Naive thymus-derived CD4-positive, alpha-beta T cell (primary cell): ENCODE measurements around the gene HPDL. TPM values are rescaled to one million over a fixed set of nuclear protein-coding genes. Genes with fewer than 3 reads are reported as not detected.

ENCODE experiments used
- ATAC-seq: fragments of 150-1000 bp; cut with Tn5 transposase; 2 replicates; pipeline ENCODE4 v1.10.0; 2021; ENCODE audit warnings: mild to moderate bottlenecking, moderate library complexity
- CTCF ChIA-PET: fragments of 350-600 bp; sonication (Branson Sonifier 250); formaldehyde crosslinking; loops from one replicate; lab custom pipeline; 2021; ENCODE audit warnings: antibody characterized with exemption; lab: Charles Lee
- POLR2A ChIA-PET: fragments of 350-600 bp; sonication (Branson Sonifier 250); formaldehyde crosslinking; loops from one replicate; lab custom pipeline; 2021; ENCODE audit warnings: antibody characterized with exemption, inconsistent platforms; lab: Charles Lee
- DNase-seq, 9 donors: peaks; one replicate each; pipeline versions ENCODE4 v3.0.0 to v3.0.0-alpha.2; 2020 to 2022; ENCODE audit warnings: mixed read lengths in 1 of 9
- H3K27ac ChIP-seq: one replicate; pipeline ENCODE4 v1.7.0; 2013; ENCODE audit warnings: mild to moderate bottlenecking, low read depth, low read length, moderate library complexity
- H3K27me3 ChIP-seq, 2 donors: one replicate each; pipeline ENCODE4 v1.7.0; 2013; ENCODE audit warnings: low read length in 2 of 2, mild to moderate bottlenecking in 2 of 2, moderate library complexity in 2 of 2; ENCODE audit not compliant: control insufficient read depth in 2 of 2, insufficient read depth in 2 of 2
- H3K36me3 ChIP-seq, 3 experiments: 1 replicate in 2 of 3; 2 replicates in 1 of 3; pipeline ENCODE4 v1.7.0; 2013; ENCODE audit warnings: low read length in 3 of 3, mild to moderate bottlenecking in 3 of 3, moderate library complexity in 1 of 3; ENCODE audit not compliant: insufficient read depth in 3 of 3, control insufficient read depth in 2 of 3
- H3K4me1 ChIP-seq, 2 donors: one replicate each; pipeline ENCODE4 v1.7.0; 2013; ENCODE audit warnings: low read length in 2 of 2, mild to moderate bottlenecking in 2 of 2, moderate library complexity in 1 of 2; ENCODE audit not compliant: control insufficient read depth in 2 of 2, insufficient read depth in 2 of 2
- H3K4me3 ChIP-seq: 2 replicates; pipeline ENCODE4 v1.7.0; 2013; ENCODE audit warnings: mild to moderate bottlenecking, low read length
- H3K9me3 ChIP-seq, 3 experiments: 1 replicate in 2 of 3; 2 replicates in 1 of 3; pipeline ENCODE4 v1.7.0; 2013; ENCODE audit warnings: low read length in 3 of 3; ENCODE audit not compliant: control insufficient read depth in 2 of 3
- H3K27ac Mint-ChIP-seq, 9 donors: one replicate each; pipeline ENCODE4 v1.8.0; 2020 to 2022; ENCODE audit warnings: mixed read lengths in 9 of 9, mild to moderate bottlenecking in 8 of 9, moderate library complexity in 5 of 9, inconsistent platforms in 2 of 9
- H3K27me3 Mint-ChIP-seq, 5 donors: one replicate each; pipeline ENCODE4 v1.8.0; 2021 to 2022; ENCODE audit warnings: mixed read lengths in 5 of 5, mild to moderate bottlenecking in 1 of 5
- H3K36me3 Mint-ChIP-seq, 5 donors: one replicate each; pipeline ENCODE4 v1.8.0; 2020 to 2022; ENCODE audit warnings: mixed read lengths in 5 of 5, mild to moderate bottlenecking in 3 of 5, inconsistent platforms in 1 of 5
- H3K4me1 Mint-ChIP-seq, 7 donors: one replicate each; pipeline ENCODE4 v1.8.0; 2020 to 2022; ENCODE audit warnings: mixed read lengths in 7 of 7, mild to moderate bottlenecking in 3 of 7, inconsistent platforms in 1 of 7
- H3K4me3 Mint-ChIP-seq, 10 donors: one replicate each; pipeline ENCODE4 v1.8.0; 2020 to 2022; ENCODE audit warnings: mild to moderate bottlenecking in 10 of 10, mixed read lengths in 10 of 10, moderate library complexity in 6 of 10, inconsistent platforms in 2 of 10
- H3K9me3 Mint-ChIP-seq, 11 donors: one replicate each; pipeline ENCODE4 v1.8.0; 2020 to 2022; ENCODE audit warnings: mixed read lengths in 11 of 11, mild to moderate bottlenecking in 4 of 11, inconsistent platforms in 1 of 11, moderate library complexity in 1 of 11
- intact Hi-C, 2 donors: fragments of 100-400 bp; cut with micrococcal nuclease; formaldehyde crosslinking; loops; one replicate each; pipeline ENCODE4 v1.15.1; 2023
- polyA plus RNA-seq, 2 donors: library from polyadenylated mRNA; unstranded; fragments of 300-500 nt; fragmentation: Illumina TruSeq; gene quantifications; one replicate each; pipeline ENCODE4 v1.2.3, GENCODE V29; 2021
- total RNA-seq, 6 experiments: library from RNA in 5 of 6; stranded (reverse) in 5 of 6; gene quantifications; 1 replicate in 5 of 6; 2 replicates in 1 of 6; pipeline ENCODE4 v1.2.3 and lab custom pipeline; 2021 to 2026

HPDL gene
- total and polyA plus RNA-seq, 7 experiments from 2014 or later: 0.32 to 6.7 (median 0.69) TPM

DNA sequence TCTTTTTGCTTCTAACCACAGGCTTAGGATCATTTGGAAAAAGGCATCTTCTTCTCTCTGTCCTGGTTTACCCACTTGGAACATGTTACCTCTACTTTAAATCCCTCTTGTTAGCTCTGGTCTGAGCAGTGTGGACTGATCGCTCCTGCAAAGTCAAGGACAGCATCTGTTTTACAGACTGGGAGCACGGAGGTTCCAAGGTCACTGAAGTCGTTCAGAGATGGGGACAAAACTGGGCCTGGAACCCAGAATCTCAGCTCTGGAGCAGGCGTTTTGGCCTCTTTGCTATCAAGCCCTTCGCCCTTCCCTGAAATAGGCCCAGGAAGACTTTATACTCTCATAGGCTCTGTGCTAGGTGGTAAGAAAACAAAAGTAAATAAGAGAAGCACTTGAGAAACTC is 24.8 kb downstream of the HPDL start:
- intact Hi-C loops: no loop called here
- Mint-ChIP-seq H3K27ac (no peak overlapping the region), H3K36me3 (peaks cover 0 to 6% (median 0%) of the 10 kb centered on the region in 5 donors), H3K27me3 (no peaks in the 10 kb centered on the region), H3K4me3 (no peak overlapping the region), H3K4me1 (peaks cover 0 to 9% (median 0%) of the 10 kb centered on the region in 7 donors), H3K9me3 (no peaks in the 10 kb centered on the region)
- no peak overlapping the region for H3K27ac ChIP-seq
- ChIA-PET CTCF (no interaction called here), POLR2A (interaction anchor here (2.6 kb wide), 1 partner anchor 11 kb away, joined by 7 read pairs; the partner anchor contains the start of genes MUTYH and TOE1)
- H3K9me3 ChIP-seq: no peaks in the 10 kb centered on the region
- no peak for DNase-seq
- H3K4me3 ChIP-seq: no peak overlapping the region
- H3K4me1 ChIP-seq: no peaks in the 10 kb centered on the region
- H3K36me3 ChIP-seq: peaks cover 0 to 4% (median 0%) of the 10 kb centered on the region in 3 experiments
- no peaks in the 10 kb centered on the region for H3K27me3 ChIP-seq
- ATAC-seq: no peak

DNA sequence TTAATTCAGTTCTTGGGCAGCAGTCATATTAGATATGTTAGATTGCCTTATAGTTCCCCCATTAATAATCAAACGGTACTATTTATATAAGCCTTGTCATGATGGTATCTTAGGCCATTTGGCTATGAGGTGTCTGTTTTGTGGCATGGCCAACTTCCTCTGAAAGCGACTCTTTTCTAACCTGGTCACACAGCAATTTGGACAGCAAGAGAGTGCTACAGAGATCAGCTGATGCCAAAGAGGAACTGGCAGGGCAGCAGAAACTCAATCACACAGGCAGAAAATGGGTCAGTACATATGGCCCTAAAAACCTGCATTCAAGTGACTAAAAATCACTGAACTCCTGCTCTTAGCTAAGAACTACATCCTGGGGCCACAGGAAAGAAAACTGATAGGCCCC is 27.0 kb downstream of the HPDL start:
- H3K36me3 Mint-ChIP-seq: peaks cover 0 to 8% (median 0%) of the 10 kb centered on the region in 5 donors
- peaks cover 0 to 6% (median 0%) of the 10 kb centered on the region in 7 donors for H3K4me1 Mint-ChIP-seq
- intact Hi-C loops: no loop called here
- no peak overlapping the region for H3K27ac Mint-ChIP-seq
- peaks cover 0 to 2% (median 0%) of the 10 kb centered on the region in 11 donors for H3K9me3 Mint-ChIP-seq
- CTCF ChIA-PET: interaction anchor here (0.7 kb wide), 1 partner anchor 10 kb away, joined by 3 read pairs; no protein-coding TSS in a partner anchor
- no peak overlapping the region for H3K4me3 Mint-ChIP-seq
- H3K9me3 ChIP-seq: no peaks in the 10 kb centered on the region
- ATAC-seq (no peak), DNase-seq (no peak)
- no peaks in the 10 kb centered on the region for H3K4me1 ChIP-seq
- H3K36me3 ChIP-seq: no peaks in the 10 kb centered on the region
- H3K27ac ChIP-seq: no peak overlapping the region
- no peaks in the 10 kb centered on the region for H3K27me3 ChIP-seq
- H3K27me3 Mint-ChIP-seq: no peaks in the 10 kb centered on the region
- H3K4me3 ChIP-seq: no peak overlapping the region
- POLR2A ChIA-PET: interaction anchor here (1.8 kb wide), 1 partner anchor 13 kb away, joined by 6 read pairs; the partner anchor contains the start of genes MUTYH and TOE1

DNA sequence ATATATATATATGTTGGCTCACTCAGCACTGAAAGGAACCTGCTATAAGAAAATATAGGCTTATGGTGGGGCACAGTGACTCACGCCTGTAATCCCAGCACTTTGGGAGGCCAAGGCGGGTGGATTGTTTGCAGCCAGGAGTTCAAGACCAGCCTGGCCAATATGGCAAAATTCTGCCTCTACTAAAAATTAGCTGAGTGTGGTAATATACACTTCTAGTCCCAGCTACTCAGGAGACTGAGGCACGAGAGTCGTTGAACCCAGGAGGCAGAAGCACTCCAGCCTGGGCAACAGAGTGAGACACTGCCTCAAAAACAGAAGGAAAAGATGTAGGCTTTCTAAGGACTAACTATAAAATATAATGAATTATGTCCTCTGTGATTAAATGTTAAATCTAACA is 28.1 kb downstream of the HPDL start:
- CTCF ChIA-PET: interaction anchor here (0.7 kb wide), 1 partner anchor 153 kb away, joined by 3 read pairs; no protein-coding TSS in a partner anchor
- ATAC-seq: no peak
- no peaks in the 10 kb centered on the region for H3K4me1 ChIP-seq
- Mint-ChIP-seq H3K4me1 (peaks cover 1 to 6% (median 1%) of the 10 kb centered on the region in 7 donors), H3K27ac (no peak overlapping the region), H3K4me3 (no peak overlapping the region), H3K27me3 (no peaks in the 10 kb centered on the region), H3K9me3 (peaks cover 0 to 2% (median 0%) of the 10 kb centered on the region in 11 donors), H3K36me3 (peaks cover 0 to 8% (median 0%) of the 10 kb centered on the region in 5 donors)
- H3K4me3 ChIP-seq: no peak overlapping the region
- no peaks in the 10 kb centered on the region for H3K27me3 ChIP-seq
- no peak for DNase-seq
- intact Hi-C loops: no loop called here
- H3K36me3 ChIP-seq: no peaks in the 10 kb centered on the region
- H3K27ac ChIP-seq: no peak overlapping the region
- POLR2A ChIA-PET: no interaction called here
- H3K9me3 ChIP-seq: no peaks in the 10 kb centered on the region

DNA sequence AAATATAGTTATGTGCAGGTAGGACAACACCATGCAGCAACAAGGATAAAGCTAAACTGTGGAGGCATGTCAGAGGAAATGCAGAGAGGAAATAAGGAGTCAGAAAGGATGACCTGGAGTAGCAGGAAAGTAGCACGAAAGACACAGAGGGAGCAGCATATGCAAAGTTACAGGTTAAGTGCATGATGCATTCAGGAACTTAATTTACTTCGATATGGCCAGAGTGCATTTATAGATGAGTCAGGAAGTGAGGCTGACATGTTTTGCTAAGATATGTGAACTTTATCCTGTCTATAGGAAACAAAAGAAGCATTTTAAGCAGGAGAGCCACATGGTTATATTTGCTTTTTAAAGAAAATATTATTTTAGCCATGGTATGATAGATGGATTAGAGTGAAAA is 29.0 kb downstream of the HPDL start:
- intact Hi-C loops: no loop called here
- Mint-ChIP-seq H3K36me3 (peaks cover 0 to 8% (median 0%) of the 10 kb centered on the region in 5 donors), H3K27me3 (no peaks in the 10 kb centered on the region), H3K4me1 (peaks cover 5 to 9% (median 5%) of the 10 kb centered on the region in 7 donors), H3K4me3 (no peak overlapping the region), H3K27ac (no peak overlapping the region), H3K9me3 (peaks cover 0 to 2% (median 0%) of the 10 kb centered on the region in 11 donors)
- no peaks in the 10 kb centered on the region for H3K4me1 ChIP-seq
- H3K4me3 ChIP-seq: no peak overlapping the region
- no peaks in the 10 kb centered on the region for H3K9me3 ChIP-seq
- no peaks in the 10 kb centered on the region for H3K36me3 ChIP-seq
- POLR2A ChIA-PET: no interaction called here
- H3K27me3 ChIP-seq: no peaks in the 10 kb centered on the region
- no peak overlapping the region for H3K27ac ChIP-seq
- no peak for ATAC-seq
- DNase-seq: no peak
- CTCF ChIA-PET: interaction anchor here (0.6 kb wide), 1 partner anchor 227 kb away, joined by 4 read pairs; no protein-coding TSS in a partner anchor

DNA sequence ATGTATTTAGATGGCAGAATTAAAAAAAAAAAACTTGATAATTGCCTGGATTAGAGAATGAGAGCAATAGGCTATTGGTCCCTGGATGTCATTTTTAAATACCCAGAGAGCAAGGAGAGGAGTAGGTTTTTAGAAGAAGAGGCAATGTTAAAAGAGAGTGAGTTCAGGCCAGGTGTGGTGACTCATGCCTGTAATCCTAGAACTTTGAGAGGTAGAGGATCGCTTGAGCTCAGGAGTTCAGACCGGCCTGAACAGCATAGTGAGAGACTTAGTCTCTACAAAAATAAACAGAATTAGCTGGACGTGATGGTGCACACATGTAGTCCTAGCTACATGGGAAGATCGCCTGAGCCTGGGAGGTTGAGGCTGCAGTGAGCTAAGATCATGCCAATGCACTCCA is 29.5 kb downstream of the HPDL start:
- Mint-ChIP-seq H3K4me1 (peaks cover 5 to 8% (median 5%) of the 10 kb centered on the region in 7 donors), H3K27me3 (no peaks in the 10 kb centered on the region), H3K36me3 (peaks cover 0 to 8% (median 0%) of the 10 kb centered on the region in 5 donors), H3K27ac (no peak overlapping the region), H3K4me3 (no peak overlapping the region), H3K9me3 (peaks cover 0 to 2% (median 0%) of the 10 kb centered on the region in 11 donors)
- Histone ChIP-seq H3K4me3 (no peak overlapping the region), H3K27me3 (no peaks in the 10 kb centered on the region), H3K36me3 (no peaks in the 10 kb centered on the region), H3K27ac (no peak overlapping the region), H3K9me3 (no peaks in the 10 kb centered on the region), H3K4me1 (no peaks in the 10 kb centered on the region)
- CTCF ChIA-PET: interaction anchor here (0.6 to 6.9 kb wide), 3 partner anchors 137 to 226 kb away, joined by 3 to 94 read pairs (median 4); partner anchors contain the start of genes CCDC163, MMACHC and TESK2
- ATAC-seq (no peak), DNase-seq (no peak)
- intact Hi-C loops: no loop called here
- POLR2A ChIA-PET: no interaction called here

DNA sequence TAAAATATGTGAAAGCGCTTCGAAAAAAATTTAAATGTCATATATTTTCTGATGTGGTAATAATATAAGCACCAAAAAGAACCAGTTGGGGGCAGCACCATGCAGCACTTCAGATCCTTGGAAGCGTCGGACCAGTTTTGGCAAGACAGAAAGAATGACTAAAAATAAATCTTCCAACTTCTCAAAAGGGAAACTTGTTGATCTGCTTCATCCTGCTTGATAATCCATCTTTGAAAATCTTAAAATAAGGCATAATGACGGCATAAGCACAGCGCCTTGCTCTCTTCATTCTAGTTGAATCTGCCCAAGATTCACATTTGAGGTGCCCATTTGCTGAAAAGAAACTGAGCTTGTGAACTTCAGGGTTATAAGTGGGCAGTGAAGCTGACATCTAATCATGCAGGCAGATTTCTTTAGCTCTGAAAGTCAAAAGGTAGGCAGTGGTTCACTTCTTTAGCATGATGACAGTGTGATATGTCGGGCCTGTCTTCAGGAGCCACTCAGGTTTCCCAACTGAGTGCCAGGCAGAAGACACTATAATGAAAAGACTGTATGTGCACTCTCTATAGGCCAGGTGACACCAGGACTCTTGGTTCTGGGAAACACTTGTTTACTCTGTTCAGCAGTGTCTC is 33.3 kb downstream of the HPDL start:
- no peaks in the 10 kb centered on the region for H3K4me1 ChIP-seq
- H3K27ac ChIP-seq: no peak overlapping the region

More for the DNA sequence above, 33.3 kb downstream of the HPDL start:
- H3K4me3 Mint-ChIP-seq: peak overlapping the region in 3 of 10 donors; percentile 7 to 27 (median 16)
- H3K27ac Mint-ChIP-seq: peak overlapping the region in 3 of 9 donors; percentile 12 to 45 (median 39)
- no peaks in the 10 kb centered on the region for H3K27me3 Mint-ChIP-seq
- peaks cover 5 to 7% (median 5%) of the 10 kb centered on the region in 7 donors for H3K4me1 Mint-ChIP-seq
- H3K36me3 Mint-ChIP-seq: peaks cover 0 to 8% (median 0%) of the 10 kb centered on the region in 5 donors
- Histone ChIP-seq H3K36me3 (no peaks in the 10 kb centered on the region), H3K9me3 (no peaks in the 10 kb centered on the region), H3K27me3 (no peaks in the 10 kb centered on the region), H3K4me3 (no peak overlapping the region)
- CTCF ChIA-PET: interaction anchor here (0.7 to 6.9 kb wide), 6 partner anchors 12 to 346 kb away, joined by 3 to 94 read pairs (median 4); partner anchors contain the start of gene TESK2
- peaks cover 0 to 2% (median 0%) of the 10 kb centered on the region in 11 donors for H3K9me3 Mint-ChIP-seq
- ATAC-seq: peak; percentile 77
- peak in 7 of 9 donors; percentile 28 to 58 (median 52) for DNase-seq
- intact Hi-C loops: loop anchor here (1.0 kb wide), 2 partner anchors 133 to 210 kb away; no protein-coding TSS in a partner anchor
- POLR2A ChIA-PET: interaction anchor here (2.6 kb wide), 1 partner anchor 133 kb away, joined by 9 read pairs; no protein-coding TSS in a partner anchor
